HCT116 (cell line): ENCODE measurements around the gene ATF6B.

Experiments used
- CEBPB ChIP-seq: IDR thresholded peaks from 2 replicates; pipeline ENCODE4 v1.6.1; 2012; ENCODE audit warnings: low read depth
- EGR1 ChIP-seq: IDR thresholded peaks from 2 replicates; pipeline ENCODE4 v1.6.1; 2012; ENCODE audit warnings: low read depth
- EZH2phosphoT487 ChIP-seq: fragments of 200-600 bp; IDR thresholded peaks from 2 replicates; pipeline ENCODE4 v1.6.1; 2018; ENCODE audit warnings: antibody characterized with exemption, borderline replicate concordance
- FOSL1 ChIP-seq: IDR thresholded peaks from 2 replicates; pipeline ENCODE4 v1.6.1; 2012; ENCODE audit warnings: low read depth
- JUND ChIP-seq: IDR thresholded peaks from 2 replicates; pipeline ENCODE4 v1.6.1; 2012
- POLR2A ChIP-seq: IDR thresholded peaks from 2 replicates; pipeline ENCODE4 v1.7.0; 2011; ENCODE audit warnings: borderline replicate concordance; ENCODE audit not compliant: insufficient read depth, insufficient read length; ENCODE audit errors: extremely low read depth
- POLR2AphosphoS5 ChIP-seq: IDR thresholded peaks from 2 replicates; pipeline ENCODE4 v1.6.1; 2011; ENCODE audit warnings: mild to moderate bottlenecking, low read depth, low read length, moderate library complexity
- TCF7L2 ChIP-seq: IDR thresholded peaks from 2 replicates; pipeline ENCODE4 v1.7.0; 2011; ENCODE audit warnings: borderline replicate concordance, inconsistent platforms; ENCODE audit not compliant: insufficient read depth, insufficient read length; ENCODE audit errors: extremely low read depth
- YY1 ChIP-seq: IDR thresholded peaks from 2 replicates; pipeline ENCODE4 v1.6.1; 2011; ENCODE audit warnings: low read length, low read depth, moderate library complexity, mild to moderate bottlenecking; ENCODE audit not compliant: insufficient replicate concordance; ENCODE audit errors: extremely low read depth
- ZFX ChIP-seq: fragments of 450-650 bp; IDR thresholded peaks from 2 replicates; pipeline ENCODE4 v1.6.1; 2017
- TF ChIP-seq, protein P1 (sequence below), 3 experiments: fragments of 200-600 bp in 1 of 3; sonication (generic) in 1 of 3; IDR thresholded peaks in 2 of 3; conservative IDR thresholded peaks in 1 of 3; 2 replicates each; pipeline ENCODE4 v1.5.1; 2012 to 2017; ENCODE audit warnings: low read depth in 2 of 3, low read length in 2 of 3, antibody characterized with exemption in 1 of 3, borderline replicate concordance in 1 of 3, control low read depth in 1 of 3, mild to moderate bottlenecking in 1 of 3, mixed read lengths in 1 of 3, mixed run types in 1 of 3, moderate library complexity in 1 of 3; ENCODE audit not compliant: insufficient read depth in 1 of 3
- TF ChIP-seq, protein P2 (sequence below): IDR thresholded peaks from 2 replicates; pipeline ENCODE4 v1.6.1; 2011; ENCODE audit warnings: mild to moderate bottlenecking, low read length, moderate library complexity; ENCODE audit not compliant: insufficient replicate concordance; ENCODE audit errors: extremely low read depth
- TF ChIP-seq, protein P3 (sequence below): IDR thresholded peaks from 2 replicates; pipeline ENCODE4 v1.6.1; 2012

DNA sequence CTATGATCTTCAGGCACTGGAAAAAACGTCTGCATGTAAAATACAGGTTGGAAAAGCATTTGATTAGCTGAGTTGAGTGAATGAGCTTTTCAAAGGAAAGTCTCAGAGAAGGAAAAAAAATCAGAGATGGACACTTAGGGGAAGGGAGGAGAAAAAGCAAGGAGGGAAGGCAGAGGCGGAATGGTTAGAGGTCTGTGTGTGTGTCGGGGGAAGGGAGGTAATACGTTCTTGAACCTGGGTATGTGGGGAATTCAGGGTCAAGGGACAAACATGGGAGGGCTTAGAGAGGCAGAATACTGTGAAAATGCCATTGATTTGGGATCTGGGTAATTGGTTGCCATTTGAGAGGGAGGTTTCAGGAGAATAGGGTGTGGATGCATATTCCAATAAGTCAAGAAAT is 18.6 kb upstream of the ATF6B start:
- TF ChIP-seq ZFX (no peak), JUND (no peak), POLR2AphosphoS5 (no peak), CEBPB (no peak), TCF7L2 (no peak), EZH2phosphoT487 (no peak), EGR1 (no peak), YY1 (no peak), POLR2A (no peak), FOSL1 (no peak)
- TF ChIP-seq, protein P1, sequence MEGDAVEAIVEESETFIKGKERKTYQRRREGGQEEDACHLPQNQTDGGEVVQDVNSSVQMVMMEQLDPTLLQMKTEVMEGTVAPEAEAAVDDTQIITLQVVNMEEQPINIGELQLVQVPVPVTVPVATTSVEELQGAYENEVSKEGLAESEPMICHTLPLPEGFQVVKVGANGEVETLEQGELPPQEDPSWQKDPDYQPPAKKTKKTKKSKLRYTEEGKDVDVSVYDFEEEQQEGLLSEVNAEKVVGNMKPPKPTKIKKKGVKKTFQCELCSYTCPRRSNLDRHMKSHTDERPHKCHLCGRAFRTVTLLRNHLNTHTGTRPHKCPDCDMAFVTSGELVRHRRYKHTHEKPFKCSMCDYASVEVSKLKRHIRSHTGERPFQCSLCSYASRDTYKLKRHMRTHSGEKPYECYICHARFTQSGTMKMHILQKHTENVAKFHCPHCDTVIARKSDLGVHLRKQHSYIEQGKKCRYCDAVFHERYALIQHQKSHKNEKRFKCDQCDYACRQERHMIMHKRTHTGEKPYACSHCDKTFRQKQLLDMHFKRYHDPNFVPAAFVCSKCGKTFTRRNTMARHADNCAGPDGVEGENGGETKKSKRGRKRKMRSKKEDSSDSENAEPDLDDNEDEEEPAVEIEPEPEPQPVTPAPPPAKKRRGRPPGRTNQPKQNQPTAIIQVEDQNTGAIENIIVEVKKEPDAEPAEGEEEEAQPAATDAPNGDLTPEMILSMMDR (IDR thresholded peaks at IDR 0.05 in 2 of 3, conservative IDR thresholded peaks at IDR 0.05 in 1 of 3; ENCODE audit: borderline replicate concordance in 1 of 3, insufficient read depth in 1 of 3, low read depth in 2 of 3, low read length in 2 of 3) = no peak
- TF ChIP-seq, protein P2, sequence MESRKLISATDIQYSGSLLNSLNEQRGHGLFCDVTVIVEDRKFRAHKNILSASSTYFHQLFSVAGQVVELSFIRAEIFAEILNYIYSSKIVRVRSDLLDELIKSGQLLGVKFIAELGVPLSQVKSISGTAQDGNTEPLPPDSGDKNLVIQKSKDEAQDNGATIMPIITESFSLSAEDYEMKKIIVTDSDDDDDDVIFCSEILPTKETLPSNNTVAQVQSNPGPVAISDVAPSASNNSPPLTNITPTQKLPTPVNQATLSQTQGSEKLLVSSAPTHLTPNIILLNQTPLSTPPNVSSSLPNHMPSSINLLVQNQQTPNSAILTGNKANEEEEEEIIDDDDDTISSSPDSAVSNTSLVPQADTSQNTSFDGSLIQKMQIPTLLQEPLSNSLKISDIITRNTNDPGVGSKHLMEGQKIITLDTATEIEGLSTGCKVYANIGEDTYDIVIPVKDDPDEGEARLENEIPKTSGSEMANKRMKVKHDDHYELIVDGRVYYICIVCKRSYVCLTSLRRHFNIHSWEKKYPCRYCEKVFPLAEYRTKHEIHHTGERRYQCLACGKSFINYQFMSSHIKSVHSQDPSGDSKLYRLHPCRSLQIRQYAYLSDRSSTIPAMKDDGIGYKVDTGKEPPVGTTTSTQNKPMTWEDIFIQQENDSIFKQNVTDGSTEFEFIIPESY = no peak
- TF ChIP-seq, protein P3, sequence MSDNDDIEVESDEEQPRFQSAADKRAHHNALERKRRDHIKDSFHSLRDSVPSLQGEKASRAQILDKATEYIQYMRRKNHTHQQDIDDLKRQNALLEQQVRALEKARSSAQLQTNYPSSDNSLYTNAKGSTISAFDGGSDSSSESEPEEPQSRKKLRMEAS = no peak
